HepG2 (cell line): ENCODE data around the gene EFNA2. TPM values are rescaled to one million over a fixed set of nuclear protein-coding genes. Genes with fewer than 3 reads are reported as not detected.

Experiments used
- ATF7-NPFF ChIP-seq: sonication (generic); formaldehyde crosslinking; IDR thresholded peaks from 2 replicates; pipeline ENCODE4 v1.8.1; 2023; ENCODE audit warnings: mild to moderate bottlenecking, low read depth, missing genetic modification reagents, moderate library complexity
- HNF1A ChIP-seq, 2 experiments: sonication (generic) in 1 of 2; formaldehyde crosslinking in 1 of 2; IDR thresholded peaks; 2 replicates each; pipeline versions ENCODE4 v1.4.0 to v1.6.1; 2016 to 2020; ENCODE audit warnings: borderline replicate concordance in 1 of 2, low read depth in 1 of 2, mild to moderate bottlenecking in 1 of 2, missing genetic modification reagents in 1 of 2
- MAZ ChIP-seq, 2 experiments: sonication (generic) in 1 of 2; formaldehyde crosslinking in 1 of 2; IDR thresholded peaks; 2 replicates each; pipeline versions ENCODE4 v1.5.0 to v1.6.1; 2012 to 2020; ENCODE audit warnings: low read depth in 2 of 2, mild to moderate bottlenecking in 2 of 2, borderline replicate concordance in 1 of 2, improper control_type of control experiment in 1 of 2, low read length in 1 of 2, missing genetic modification reagents in 1 of 2, moderate library complexity in 1 of 2
- MXI1 ChIP-seq: IDR thresholded peaks from 3 replicates; pipeline ENCODE4 v1.6.1; 2012; ENCODE audit warnings: low read depth, low read length, inconsistent platforms, borderline replicate concordance
- POLR2A ChIP-seq, 2 experiments: IDR thresholded peaks; 2 replicates each; pipeline ENCODE4 v1.6.1; 2011; ENCODE audit warnings: low read depth in 2 of 2, low read length in 2 of 2, mild to moderate bottlenecking in 1 of 2, moderate library complexity in 1 of 2; ENCODE audit not compliant: insufficient read depth in 1 of 2
- RBM39 ChIP-seq: fragments of 200-400 bp; formaldehyde crosslinking; IDR thresholded peaks from one replicate; pipeline ENCODE4 v1.6.1; 2018; ENCODE audit warnings: antibody characterized with exemption, mild to moderate bottlenecking, low read depth, low read length; ENCODE audit not compliant: poor library complexity, severe bottlenecking
- RFX3 ChIP-seq: IDR thresholded peaks from 2 replicates; pipeline ENCODE4 v1.6.1; 2016; ENCODE audit warnings: missing biosample characterization, missing genetic modification reagents
- RNF2 ChIP-seq: fragments of 450-650 bp; conservative IDR thresholded peaks from 2 replicates; pipeline ENCODE4 v1.6.1; 2016; ENCODE audit warnings: low read depth
- RXRA ChIP-seq: sonication (generic); formaldehyde crosslinking; IDR thresholded peaks from 2 replicates; pipeline ENCODE4 v1.5.1; 2020; ENCODE audit warnings: missing genetic modification reagents
- SAP130 ChIP-seq: IDR thresholded peaks from 2 replicates; pipeline ENCODE4 v1.6.1; 2016; ENCODE audit warnings: low read depth
- TGIF2 ChIP-seq: IDR thresholded peaks from 2 replicates; pipeline ENCODE4 v1.6.1; 2016; ENCODE audit warnings: control low read depth, missing compliant biosample characterization
- TOE1 ChIP-seq: sonication (generic); formaldehyde crosslinking; IDR thresholded peaks from 2 replicates; pipeline ENCODE4 v1.4.0; 2020; ENCODE audit warnings: mild to moderate bottlenecking, missing genetic modification reagents
- ZBTB25 ChIP-seq: IDR thresholded peaks from 2 replicates; pipeline ENCODE4 v1.6.1; 2018; ENCODE audit warnings: missing genetic modification reagents
- ZC3H4 ChIP-seq: sonication (generic); formaldehyde crosslinking; IDR thresholded peaks from 2 replicates; pipeline ENCODE4 v1.4.0; 2020; ENCODE audit warnings: missing genetic modification reagents, borderline replicate concordance
- ZMAT3 ChIP-seq: sonication (generic); formaldehyde crosslinking; conservative IDR thresholded peaks from 2 replicates; pipeline ENCODE4 v1.7.0; 2021; ENCODE audit warnings: missing genetic modification reagents
- ZMYM2 ChIP-seq: sonication (generic); formaldehyde crosslinking; IDR thresholded peaks from 2 replicates; pipeline ENCODE4 v1.8.0; 2022; ENCODE audit warnings: mild to moderate bottlenecking, missing genetic modification reagents
- ZNF160 ChIP-seq: sonication (generic); formaldehyde crosslinking; IDR thresholded peaks from 2 replicates; pipeline ENCODE4 v1.8.0; 2022; ENCODE audit warnings: mild to moderate bottlenecking, inconsistent platforms, missing genetic modification reagents
- ZNF207 ChIP-seq: fragments of 450-650 bp; IDR thresholded peaks from 2 replicates; pipeline ENCODE4 v1.6.1; 2016; ENCODE audit warnings: antibody characterized with exemption, borderline replicate concordance
- ZNF34 ChIP-seq: sonication (generic); formaldehyde crosslinking; IDR thresholded peaks from 2 replicates; pipeline ENCODE4 v1.4.0; 2020; ENCODE audit warnings: mild to moderate bottlenecking, missing genetic modification reagents, borderline replicate concordance
- ZNF530 ChIP-seq: sonication (generic); formaldehyde crosslinking; IDR thresholded peaks from 2 replicates; pipeline ENCODE4 v1.5.0; 2020; ENCODE audit warnings: low read depth, mild to moderate bottlenecking, missing genetic modification reagents
- ZNF709 ChIP-seq: sonication (generic); formaldehyde crosslinking; IDR thresholded peaks from 2 replicates; pipeline ENCODE4 v1.5.0; 2020; ENCODE audit warnings: mild to moderate bottlenecking, missing genetic modification reagents
- polyA plus RNA-seq, 8 experiments: library from polyadenylated mRNA; depleted of rRNA in 3 of 8; stranded (reverse) in 7 of 8; unstranded in 1 of 8; fragments of >200 nt; fragmentation: Illumina TruSeq in 4 of 8; extraction: Trizol in 4 of 8; gene quantifications; 2 replicates each; pipeline versions ENCODE4 v1.2.1 to v1.2.3, GENCODE V29; 2011 to 2016; ENCODE audit warnings: low read depth in 4 of 8, missing spikeins in 1 of 8, mixed read lengths in 1 of 8; ENCODE audit not compliant: insufficient read depth in 1 of 8
- total RNA-seq, 5 experiments: library from RNA; depleted of rRNA; stranded (reverse); fragments of >200 nt; fragmentation: Illumina TruSeq; extraction: Trizol; gene quantifications; 2 replicates each; pipeline ENCODE4 v1.2.3, GENCODE V29; 2016; ENCODE audit warnings: low read depth in 1 of 5
- TF ChIP-seq, protein P1 (sequence below), 2 experiments: sonication (generic) in 1 of 2; formaldehyde crosslinking in 1 of 2; IDR thresholded peaks; 2 replicates each; pipeline versions ENCODE4 v1.4.0 to v1.6.1; 2018 to 2020; ENCODE audit warnings: missing genetic modification reagents in 2 of 2, borderline replicate concordance in 1 of 2, low read depth in 1 of 2, mild to moderate bottlenecking in 1 of 2, missing biosample characterization in 1 of 2

The EFNA2 gene
- total and polyA plus RNA-seq, 2 of the 13 experiments (the other 11 are each of a cell fraction or from before 2014, with no cell fraction given) = 6.0 to 9.9 TPM

GRCh38 chr19:1269478-1270212 is 16.0 kb upstream of the EFNA2 start (continued):
- TF ChIP-seq ZMAT3 (CRISPR knock-in tag) (peak; percentile 12; the same call in 1 of the 2 replicates), ZNF34 (CRISPR knock-in tag) (0 out of 2 replicates have a peak, but pooled peaks have one; percentile 67), MAZ (IDR thresholded peaks at IDR 0.05; ENCODE audit: borderline replicate concordance, low read depth, low read length) (no peak), MAZ (CRISPR knock-in tag; IDR thresholded peaks at IDR 0.05; ENCODE audit: low read depth) (no peak), RBM39 (peak; percentile 0), RFX3 (no peak), ZMYM2 (CRISPR knock-in tag) (no peak), SAP130 (CRISPR knock-in tag) (peak; percentile 51), ZNF160 (CRISPR knock-in tag) (no peak), TOE1 (CRISPR knock-in tag) (peak; percentile 20; the same call in 1 of the 2 replicates), RXRA (CRISPR knock-in tag) (peak; percentile 40), POLR2A (IDR thresholded peaks at IDR 0.05; ENCODE audit: insufficient read depth in 1 of 2, low read depth in 2 of 2, low read length in 2 of 2) (peak in 1 of 2 experiments; percentile 89; a peak in 2 of 4 replicates), ZC3H4 (CRISPR knock-in tag) (peak; percentile 96), ATF7-NPFF (CRISPR knock-in tag) (peak; percentile 88), MXI1 (peak; percentile 85; the same call in 2 of the 3 replicates), HNF1A (IDR thresholded peaks at IDR 0.05; ENCODE audit: low read depth) (no peak), HNF1A (CRISPR knock-in tag; IDR thresholded peaks at IDR 0.05; ENCODE audit: borderline replicate concordance) (0 out of 2 replicates have a peak, but pooled peaks have one; percentile 61), ZNF530 (CRISPR knock-in tag) (0 out of 2 replicates have a peak, but pooled peaks have one; percentile 70), TGIF2 (CRISPR knock-in tag) (no peak), ZBTB25 (CRISPR knock-in tag) (peak; percentile 7; the same call in 1 of the 2 replicates), ZNF207 (no peak), ZNF709 (CRISPR knock-in tag) (0 out of 2 replicates have a peak, but pooled peaks have one; percentile 69), RNF2 (peak; percentile 94)
- TF ChIP-seq, protein P1, sequence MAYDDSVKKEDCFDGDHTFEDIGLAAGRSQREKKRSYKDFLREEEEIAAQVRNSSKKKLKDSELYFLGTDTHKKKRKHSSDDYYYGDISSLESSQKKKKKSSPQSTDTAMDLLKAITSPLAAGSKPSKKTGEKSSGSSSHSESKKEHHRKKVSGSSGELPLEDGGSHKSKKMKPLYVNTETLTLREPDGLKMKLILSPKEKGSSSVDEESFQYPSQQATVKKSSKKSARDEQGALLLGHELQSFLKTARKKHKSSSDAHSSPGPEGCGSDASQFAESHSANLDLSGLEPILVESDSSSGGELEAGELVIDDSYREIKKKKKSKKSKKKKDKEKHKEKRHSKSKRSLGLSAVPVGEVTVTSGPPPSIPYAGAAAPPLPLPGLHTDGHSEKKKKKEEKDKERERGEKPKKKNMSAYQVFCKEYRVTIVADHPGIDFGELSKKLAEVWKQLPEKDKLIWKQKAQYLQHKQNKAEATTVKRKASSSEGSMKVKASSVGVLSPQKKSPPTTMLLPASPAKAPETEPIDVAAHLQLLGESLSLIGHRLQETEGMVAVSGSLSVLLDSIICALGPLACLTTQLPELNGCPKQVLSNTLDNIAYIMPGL (CRISPR knock-in tag; IDR thresholded peaks at IDR 0.05; ENCODE audit: borderline replicate concordance in 1 of 2, low read depth in 1 of 2) = peak in 1 of 2 experiments; percentile 38; a peak in 2 of 4 replicates
